Measurements from ENCODE around the gene ZNF839.

Gene ZNF839

DNA sequence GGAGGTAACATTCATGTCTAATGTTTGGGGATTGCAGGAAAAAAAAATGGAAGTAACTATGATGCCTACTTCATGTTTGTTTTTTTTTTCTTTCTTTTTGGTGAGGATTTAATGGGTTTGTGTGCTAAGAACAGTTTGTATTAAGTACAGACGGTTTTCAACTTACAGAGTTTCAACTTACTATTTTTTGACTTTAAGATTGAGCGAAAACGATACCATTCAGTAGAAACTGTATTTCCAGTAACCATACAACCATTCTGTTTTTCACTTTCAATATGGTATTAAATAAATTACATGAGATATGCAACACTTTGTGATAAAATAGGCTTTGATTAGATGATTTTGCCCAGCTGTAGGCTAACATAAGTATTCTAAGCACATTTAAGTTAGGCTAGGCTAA lies 53.6 kb downstream of the ZNF839 start:
- H3K4me3 ChIP-seq (replicated peaks in 1 of 2; ENCODE audit: low read depth in 2 of 2, low read length in 2 of 2) = no peak overlapping the region
- no peak for DNase-seq (ENCODE audit: low read depth in 2 of 2)
- TF ChIP-seq CTCF (IDR thresholded peaks at IDR 0.05; ENCODE audit: low read depth, low read length) = no peak

- H3K4me3 ChIP-seq (replicated peaks in 1 of 2; ENCODE audit: low read depth in 2 of 2, low read length in 2 of 2) = no peak overlapping the region
- DNase-seq (ENCODE audit: low read depth in 2 of 2) = no peak
- TF ChIP-seq CTCF (IDR thresholded peaks at IDR 0.05; ENCODE audit: low read depth, low read length) = no peak
Measured at GRCh38 chr14:102374264-102374663, 54.7 kb downstream of the ZNF839 start.

GRCh38 chr14:102375119-102375518 lies 55.6 kb downstream of the ZNF839 start:
- DNase-seq (ENCODE audit: low read depth in 2 of 2) = no peak
- no peak for TF ChIP-seq CTCF (IDR thresholded peaks at IDR 0.05; ENCODE audit: low read depth, low read length)

GRCh38 chr14:102377696-102378095 lies 58.1 kb downstream of the ZNF839 start:
- no peak for DNase-seq (ENCODE audit: low read depth in 2 of 2)
- no peak for TF ChIP-seq CTCF (IDR thresholded peaks at IDR 0.05; ENCODE audit: low read depth, low read length)

More at GRCh38 chr14:102375119-102375518, 55.6 kb downstream of the ZNF839 start:
- H3K4me3 ChIP-seq (replicated peaks in 1 of 2; ENCODE audit: low read depth in 2 of 2, low read length in 2 of 2) = no peak overlapping the region

GRCh38 chr14:102378830-102379229 lies 59.3 kb downstream of the ZNF839 start:
- H3K4me3 ChIP-seq (replicated peaks in 1 of 2; ENCODE audit: low read depth in 2 of 2, low read length in 2 of 2) = no peak overlapping the region
- DNase-seq (ENCODE audit: low read depth in 2 of 2) = no peak
- TF ChIP-seq CTCF (IDR thresholded peaks at IDR 0.05; ENCODE audit: low read depth, low read length) = no peak

More at GRCh38 chr14:102377696-102378095, 58.1 kb downstream of the ZNF839 start:
- H3K4me3 ChIP-seq (replicated peaks in 1 of 2; ENCODE audit: low read depth in 2 of 2, low read length in 2 of 2) = no peak overlapping the region

- no peak overlapping the region for H3K4me3 ChIP-seq (replicated peaks in 1 of 2; ENCODE audit: low read depth in 2 of 2, low read length in 2 of 2)
Measured at GRCh38 chr14:102387086-102387485, 67.5 kb downstream of the ZNF839 start.

More at GRCh38 chr14:102387086-102387485, 67.5 kb downstream of the ZNF839 start:
- no peak for DNase-seq (ENCODE audit: low read depth in 2 of 2)
- no peak for TF ChIP-seq CTCF (IDR thresholded peaks at IDR 0.05; ENCODE audit: low read depth, low read length)
